Activated CD8-positive, alpha-beta memory T cell treated with anti-CD3 and anti-CD28 coated beads for 36 hours (primary cell): ENCODE measurements around the gene DCP2. TPM values are rescaled to one million over a fixed set of nuclear protein-coding genes. Genes with fewer than 3 reads are reported as not detected.

Experiments
- CTCF ChIA-PET: fragments of 350-600 bp; sonication (Branson Sonifier 250); formaldehyde crosslinking; loops from one replicate; lab custom pipeline; 2021; ENCODE audit warnings: antibody characterized with exemption; lab: Charles Lee
- POLR2A ChIA-PET: fragments of 350-600 bp; sonication (Branson Sonifier 250); formaldehyde crosslinking; loops from one replicate; lab custom pipeline; 2021; ENCODE audit warnings: antibody characterized with exemption; lab: Charles Lee
- total RNA-seq, 2 experiments: library from RNA; stranded (reverse); gene quantifications; one replicate each; pipeline ENCODE4 v1.2.3, GENCODE V29; 2021

Gene DCP2
- total RNA-seq, 2 experiments from 2014 or later: 63.6 to 64.0 TPM

DNA sequence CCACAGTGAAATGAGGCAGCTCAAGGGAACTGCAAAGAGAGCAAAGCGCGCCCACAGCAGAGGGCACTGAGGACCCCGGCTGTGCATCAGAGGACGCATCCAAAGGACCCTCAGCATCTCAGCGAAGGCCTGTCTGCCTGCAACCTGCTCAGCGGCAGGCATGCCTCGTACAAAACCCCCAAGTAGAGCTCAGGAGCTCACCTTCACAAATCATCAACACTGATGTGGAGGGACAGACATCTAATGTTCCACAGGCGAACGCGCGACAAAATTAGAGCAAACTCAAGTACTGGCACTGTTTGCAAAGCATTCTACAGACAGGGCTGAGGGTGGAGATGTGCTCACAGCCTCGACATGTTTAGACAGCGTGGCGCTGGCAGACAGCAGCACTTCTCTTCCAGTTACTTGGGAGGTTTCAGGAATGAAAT, 81.0 kb downstream of the DCP2 start:
- ChIA-PET POLR2A (no interaction called here), CTCF (no interaction called here)

DNA sequence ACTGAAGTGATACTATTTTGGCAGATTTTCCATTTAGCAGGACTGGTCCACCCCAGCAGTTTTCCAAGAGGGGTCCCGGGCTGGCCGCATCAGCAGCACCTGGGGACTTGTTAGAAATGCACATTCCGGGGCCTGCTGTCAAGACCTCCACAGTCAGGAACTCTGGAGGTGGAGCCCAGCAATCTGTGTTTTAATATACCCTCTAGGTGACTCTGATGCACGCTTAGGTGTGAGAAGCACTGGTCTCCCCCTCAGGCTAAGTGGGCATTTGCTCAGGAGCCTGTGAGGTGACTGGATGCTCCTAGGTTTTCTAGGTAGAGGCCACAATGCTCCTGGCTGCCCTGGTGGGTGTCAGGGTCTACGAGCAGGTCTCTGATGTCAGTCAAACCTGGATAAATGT, 81.7 kb downstream of the DCP2 start:
- POLR2A ChIA-PET: no interaction called here

GRCh38 chr5:113058706-113059226, 82.2 kb downstream of the DCP2 start:
- CTCF ChIA-PET: no interaction called here
- POLR2A ChIA-PET: no interaction called here

More for the DNA sequence above, 81.7 kb downstream of the DCP2 start:
- CTCF ChIA-PET: no interaction called here

- POLR2A ChIA-PET: no interaction called here
These were observed 82.8 kb downstream of the DCP2 start for GRCh38 chr5:113059232-113060040.

DNA sequence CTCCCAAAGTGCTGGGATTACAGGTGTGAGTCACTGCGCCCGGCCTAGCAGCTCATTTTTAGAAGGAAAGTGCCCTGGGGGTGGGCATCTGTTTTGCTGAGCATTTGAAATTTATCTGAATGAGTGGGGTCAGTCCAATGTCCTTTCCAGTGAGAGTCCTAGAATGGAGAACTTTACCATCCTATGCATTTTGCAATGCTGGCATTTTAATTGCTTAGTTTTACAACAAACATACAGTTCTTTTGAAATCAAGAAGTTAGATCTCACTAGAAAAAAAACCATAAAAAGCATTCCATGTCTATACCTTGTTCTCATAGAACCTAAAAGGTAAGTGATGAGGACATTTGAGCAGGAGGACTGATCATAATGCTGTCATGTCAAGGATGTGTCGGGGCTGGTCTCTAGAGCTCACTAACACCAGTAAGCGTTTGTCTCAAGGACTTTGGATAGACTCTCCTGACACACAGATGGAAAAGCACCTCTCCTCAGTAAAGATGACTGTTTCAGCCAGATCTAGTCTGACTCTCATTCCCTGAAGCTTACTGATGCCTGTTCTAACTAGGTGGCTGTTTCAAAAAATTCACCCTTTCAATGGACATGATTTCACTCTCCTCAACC, 83.9 kb downstream of the DCP2 start:
- ChIA-PET CTCF (no interaction called here), POLR2A (interaction anchor here (0.6 kb wide), 1 partner anchor 117 kb away, joined by 7 read pairs; no protein-coding TSS in a partner anchor)

More at GRCh38 chr5:113059232-113060040, 82.8 kb downstream of the DCP2 start:
- CTCF ChIA-PET: no interaction called here

DNA sequence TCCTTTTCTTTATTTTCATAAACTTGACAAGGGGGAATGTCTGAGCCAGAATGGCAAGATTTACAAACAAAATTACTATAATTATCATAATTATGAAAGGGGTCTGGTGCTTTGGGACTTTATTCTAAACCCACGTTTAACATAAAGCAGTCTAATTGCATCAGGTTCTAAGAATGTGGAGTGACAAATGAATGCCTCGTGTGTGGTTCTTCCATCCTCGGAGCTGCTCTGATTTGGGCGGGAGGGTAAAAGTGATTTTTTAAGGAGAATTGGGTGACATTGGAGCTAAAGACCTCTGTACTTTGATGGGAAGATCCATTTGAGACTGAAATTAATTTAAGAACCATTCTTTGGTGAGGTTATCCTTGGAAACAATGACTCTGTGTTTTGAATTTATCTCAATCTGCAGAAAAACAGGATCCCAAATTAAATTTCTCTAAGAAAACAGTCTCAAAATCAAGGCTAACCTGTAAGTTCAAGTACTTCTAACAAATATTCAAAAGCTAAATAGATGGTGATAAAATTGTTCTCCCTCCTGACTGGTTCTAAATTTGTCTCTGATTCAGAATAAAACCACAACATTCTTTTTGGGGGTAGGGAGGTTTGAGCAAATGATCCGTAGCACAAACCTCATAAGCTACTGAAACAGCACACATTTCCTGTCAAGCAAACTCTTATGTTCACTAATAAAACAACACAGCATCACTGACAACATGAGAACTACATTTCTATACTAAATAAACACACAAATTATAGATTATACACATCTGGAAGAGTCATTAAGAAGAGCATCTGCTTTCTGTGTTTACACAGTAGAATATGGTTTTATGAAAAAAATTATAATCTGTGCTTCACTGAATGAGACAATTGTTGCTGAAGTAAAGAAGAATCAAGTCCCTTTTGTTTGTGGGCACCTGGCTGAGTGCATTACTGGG, 85.5 kb downstream of the DCP2 start:
- ChIA-PET CTCF (no interaction called here), POLR2A (no interaction called here)

DNA sequence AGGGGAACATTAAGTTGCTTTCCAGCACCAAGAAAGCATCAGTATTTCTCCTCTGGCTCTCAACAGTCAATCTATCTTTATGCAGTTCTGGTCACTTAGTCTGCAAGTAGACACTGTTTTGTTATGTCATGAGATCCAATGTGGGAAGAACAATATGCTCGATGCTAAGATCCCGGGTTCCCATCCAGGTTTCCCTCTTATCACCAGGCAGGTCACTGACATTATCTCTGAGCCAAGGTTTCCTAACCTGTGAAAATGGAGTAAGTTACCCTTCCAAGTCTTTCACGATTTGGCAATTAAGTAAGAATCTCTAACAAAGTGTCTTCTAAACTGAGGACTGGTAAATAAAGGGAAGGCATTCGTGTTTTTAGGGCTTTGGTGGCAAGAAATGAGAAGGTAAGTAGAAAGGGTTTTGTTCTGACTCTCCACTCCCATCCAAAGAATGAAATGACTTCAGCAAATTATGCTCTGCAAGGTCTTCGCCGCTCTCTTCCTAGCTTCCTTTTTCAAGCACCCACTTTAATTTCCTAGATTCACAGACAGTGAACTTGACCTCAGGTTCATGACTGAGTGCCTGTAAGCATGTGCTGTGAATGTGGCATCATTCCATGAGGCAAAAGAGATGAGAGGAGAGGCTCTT, 86.4 kb downstream of the DCP2 start:
- ChIA-PET CTCF (no interaction called here), POLR2A (no interaction called here)

DNA sequence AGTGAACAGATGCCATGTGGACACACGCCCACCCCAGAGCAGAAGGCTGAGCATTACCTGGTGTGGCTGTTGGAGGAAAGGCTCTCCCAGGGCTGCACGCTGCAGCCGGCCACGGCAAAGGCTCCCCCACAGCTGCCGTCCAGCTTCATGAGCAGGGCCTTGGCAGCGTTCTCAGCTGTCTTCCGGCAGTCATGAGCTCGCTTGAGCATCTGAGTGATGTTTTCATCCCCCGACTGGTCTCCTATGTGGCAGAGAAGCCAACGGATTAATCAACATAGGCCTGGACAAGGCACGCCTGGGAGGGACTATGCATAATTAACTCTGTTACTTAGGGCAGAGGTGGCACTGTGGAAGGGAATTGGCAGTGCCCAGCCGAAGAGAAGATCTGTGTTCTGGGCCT, 87.3 kb downstream of the DCP2 start:
- ChIA-PET POLR2A (no interaction called here), CTCF (no interaction called here)

GRCh38 chr5:113064806-113065205, 88.2 kb downstream of the DCP2 start:
- CTCF ChIA-PET: no interaction called here
- POLR2A ChIA-PET: no interaction called here

DNA sequence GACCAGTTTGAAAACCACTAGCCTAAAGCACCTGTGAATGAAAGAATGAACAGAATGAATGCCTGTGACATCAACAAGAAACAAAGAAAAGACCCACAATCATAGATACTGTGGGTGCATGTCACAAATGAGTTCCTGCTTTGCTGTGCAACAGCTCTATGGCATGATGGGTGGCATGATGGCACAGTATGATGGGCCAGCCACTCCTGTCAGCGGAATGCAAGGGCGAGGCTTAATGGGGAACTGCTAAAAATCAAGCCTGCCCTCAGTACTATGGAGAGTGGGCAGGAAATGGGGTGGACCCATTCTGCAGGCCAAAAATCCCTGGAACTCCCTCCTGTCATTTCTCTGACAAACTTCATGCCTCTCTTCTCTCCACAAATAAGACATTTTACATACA, 89.0 kb downstream of the DCP2 start:
- CTCF ChIA-PET: no interaction called here
- POLR2A ChIA-PET: no interaction called here

GRCh38 chr5:113067635-113068344, 91.2 kb downstream of the DCP2 start:
- ChIA-PET POLR2A (no interaction called here), CTCF (no interaction called here)

- CTCF ChIA-PET: no interaction called here
- POLR2A ChIA-PET: no interaction called here
These were observed 92.0 kb downstream of the DCP2 start for GRCh38 chr5:113068559-113068958.

Other genes with a start within 250 kb of the DCP2 start
- gene APC, start 238.9 kb upstream of the DCP2 start, total RNA-seq: 10 to 100 TPM; 23.9 to 24.8 TPM
- gene SRP19, start 115.5 kb upstream of the DCP2 start, total RNA-seq: 10 to 100 TPM; 60.9 to 66.5 TPM
- gene REEP5, start 54.6 kb upstream of the DCP2 start, total RNA-seq: 10 to 100 TPM; 70.2 to 70.7 TPM